ENCODE results near the gene SPATA2L. TPM values are rescaled to one million over a fixed set of nuclear protein-coding genes. Genes with fewer than 3 reads are reported as not detected.

Gene SPATA2L
- total RNA-seq, 2 experiments from 2014 or later, result 2.6 to 3.3 TPM

- no peak for DNase-seq
- Mint-ChIP-seq H3K27me3 (no peaks in the 10 kb centered on the region), H3K36me3 (ENCODE audit: low read depth) (peaks cover 60% of the 10 kb centered on the region), H3K4me1 (ENCODE audit: low read depth) (peaks cover 29% of the 10 kb centered on the region), H3K9me3 (no peaks in the 10 kb centered on the region), H3K27ac (no peak overlapping the region), H3K4me3 (no peak overlapping the region)
- intact Hi-C loops (cut with micrococcal nuclease), result no loop called here
- CTCF ChIA-PET, result no interaction called here
- TF ChIP-seq CTCF (IDR thresholded peaks at IDR 0.05), result no peak
- POLR2A ChIA-PET, result interaction anchor here (1.8 to 2.3 kb wide), 2 partner anchors 8 to 24 kb away, joined by 3 to 8 read pairs; no protein-coding TSS in a partner anchor
- no peak for ATAC-seq
Measured at GRCh38 chr16:89730610-89731234, 29.2 kb upstream of the SPATA2L start.

- no peak for ATAC-seq
- Mint-ChIP-seq H3K36me3 (ENCODE audit: low read depth) (peaks cover 54% of the 10 kb centered on the region), H3K27ac (peak overlapping the region; percentile 30), H3K27me3 (no peaks in the 10 kb centered on the region), H3K4me3 (no peak overlapping the region), H3K4me1 (ENCODE audit: low read depth) (peaks cover 29% of the 10 kb centered on the region), H3K9me3 (no peaks in the 10 kb centered on the region)
- no peak for DNase-seq
- TF ChIP-seq CTCF (IDR thresholded peaks at IDR 0.05), result no peak
- ChIA-PET POLR2A (interaction anchor here (1.8 to 2.3 kb wide), 2 partner anchors 9 to 11 kb away, joined by 4 to 8 read pairs; no protein-coding TSS in a partner anchor), CTCF (no interaction called here)
- intact Hi-C loops (cut with micrococcal nuclease), result no loop called here
Measured at GRCh38 chr16:89729863-89730593, 28.5 kb upstream of the SPATA2L start.

GRCh38 chr16:89729293-89729692, 27.8 kb upstream of the SPATA2L start:
- intact Hi-C loops (cut with micrococcal nuclease), result no loop called here
- ATAC-seq (no peak), DNase-seq (no peak)
- H3K4me3 Mint-ChIP-seq, result no peak overlapping the region
- no peak overlapping the region for H3K27ac Mint-ChIP-seq
- no peak for TF ChIP-seq CTCF (IDR thresholded peaks at IDR 0.05)
- H3K36me3 Mint-ChIP-seq (ENCODE audit: low read depth), result peaks cover 50% of the 10 kb centered on the region
- H3K4me1 Mint-ChIP-seq (ENCODE audit: low read depth), result peaks cover 32% of the 10 kb centered on the region
- no peaks in the 10 kb centered on the region for H3K9me3 Mint-ChIP-seq
- POLR2A ChIA-PET, result interaction anchor here (0.6 to 2.3 kb wide), 3 partner anchors 10 to 38 kb away, joined by 3 to 8 read pairs (median 4); no protein-coding TSS in a partner anchor
- no peaks in the 10 kb centered on the region for H3K27me3 Mint-ChIP-seq
- CTCF ChIA-PET, result no interaction called here

GRCh38 chr16:89727406-89728120, 26.1 kb upstream of the SPATA2L start:
- DNase-seq (no peak), ATAC-seq (no peak)
- H3K9me3 Mint-ChIP-seq, result no peaks in the 10 kb centered on the region
- no peak for TF ChIP-seq CTCF (IDR thresholded peaks at IDR 0.05)
- H3K27ac Mint-ChIP-seq, result peak overlapping the region; percentile 42
- peaks cover 50% of the 10 kb centered on the region for H3K36me3 Mint-ChIP-seq (ENCODE audit: low read depth)
- CTCF ChIA-PET, result interaction anchor here (0.9 to 4.3 kb wide), 3 partner anchors 22 to 29 kb away, joined by 3 to 23 read pairs (median 3); no protein-coding TSS in a partner anchor
- H3K4me1 Mint-ChIP-seq (ENCODE audit: low read depth), result peaks cover 43% of the 10 kb centered on the region
- H3K4me3 Mint-ChIP-seq, result no peak overlapping the region
- no peaks in the 10 kb centered on the region for H3K27me3 Mint-ChIP-seq
- POLR2A ChIA-PET, result interaction anchor here (0.8 to 1.3 kb wide), 4 partner anchors 9 to 197 kb away, joined by 3 to 5 read pairs (median 3); no protein-coding TSS in a partner anchor
- intact Hi-C loops (cut with micrococcal nuclease), result no loop called here

Measured in activated CD8-positive, alpha-beta T cell treated with anti-CD3 and anti-CD28 coated beads for 36 hours (primary cell).